HepG2 (cell line): ENCODE data around the gene TMEM135.

ENCODE experiments used
- CREM ChIP-seq, 2 experiments: sonication (generic) in 1 of 2; formaldehyde crosslinking in 1 of 2; IDR thresholded peaks; 2 replicates each; pipeline versions ENCODE4 v1.4.0 to v1.6.1; 2016 to 2020; ENCODE audit warnings: antibody characterized with exemption in 1 of 2, mild to moderate bottlenecking in 1 of 2, missing genetic modification reagents in 1 of 2
- DR1 ChIP-seq: sonication (generic); formaldehyde crosslinking; IDR thresholded peaks from 2 replicates; pipeline ENCODE4 v1.8.0; 2021; ENCODE audit warnings: mild to moderate bottlenecking, missing genetic modification reagents, inconsistent platforms
- ELF4 ChIP-seq: sonication (generic); formaldehyde crosslinking; IDR thresholded peaks from 2 replicates; pipeline ENCODE4 v1.5.0; 2020; ENCODE audit warnings: missing genetic modification reagents, mild to moderate bottlenecking, moderate library complexity, borderline replicate concordance
- HMGXB4 ChIP-seq, 2 experiments: sonication (generic) in 1 of 2; formaldehyde crosslinking in 1 of 2; IDR thresholded peaks; 2 replicates each; pipeline versions ENCODE4 v1.4.0 to v1.6.1; 2018 to 2020; ENCODE audit warnings: missing genetic modification reagents in 2 of 2, borderline replicate concordance in 1 of 2, low read depth in 1 of 2, mild to moderate bottlenecking in 1 of 2, missing biosample characterization in 1 of 2
- IKZF1 ChIP-seq: fragments of 450-650 bp; IDR thresholded peaks from 2 replicates; pipeline ENCODE4 v1.7.1; 2016
- KDM4B ChIP-seq: sonication (generic); formaldehyde crosslinking; IDR thresholded peaks from 2 replicates; pipeline ENCODE4 v1.4.0; 2020; ENCODE audit warnings: missing genetic modification reagents
- MAZ ChIP-seq, 2 experiments: sonication (generic) in 1 of 2; formaldehyde crosslinking in 1 of 2; IDR thresholded peaks; 2 replicates each; pipeline versions ENCODE4 v1.5.0 to v1.6.1; 2012 to 2020; ENCODE audit warnings: low read depth in 2 of 2, mild to moderate bottlenecking in 2 of 2, borderline replicate concordance in 1 of 2, improper control_type of control experiment in 1 of 2, low read length in 1 of 2, missing genetic modification reagents in 1 of 2, moderate library complexity in 1 of 2
- SMC3 ChIP-seq: IDR thresholded peaks from 2 replicates; pipeline ENCODE4 v1.6.1; 2011; ENCODE audit warnings: low read length, improper control_type of control experiment
- TAF1 ChIP-seq: sonication (generic); formaldehyde crosslinking; IDR thresholded peaks from 2 replicates; pipeline ENCODE4 v1.4.0; 2020; ENCODE audit warnings: missing genetic modification reagents
- TBP ChIP-seq: sonication (generic); formaldehyde crosslinking; IDR thresholded peaks from 2 replicates; pipeline ENCODE4 v1.5.0; 2020; ENCODE audit warnings: missing genetic modification reagents

- TF ChIP-seq MAZ (IDR thresholded peaks at IDR 0.05; ENCODE audit: borderline replicate concordance, low read depth, low read length), result no peak
- TF ChIP-seq MAZ (CRISPR knock-in tag; IDR thresholded peaks at IDR 0.05; ENCODE audit: low read depth), result no peak
- no peak for TF ChIP-seq SMC3
- TF ChIP-seq ELF4, result no peak
- no peak for TF ChIP-seq HMGXB4 (CRISPR knock-in tag; IDR thresholded peaks at IDR 0.05; ENCODE audit: borderline replicate concordance in 1 of 2, low read depth in 1 of 2)
- TF ChIP-seq TBP (CRISPR knock-in tag), result no peak
- TF ChIP-seq IKZF1, result no peak
- no peak for TF ChIP-seq CREM (IDR thresholded peaks at IDR 0.05)
- no peak for TF ChIP-seq CREM (CRISPR knock-in tag; IDR thresholded peaks at IDR 0.05)
- no peak for TF ChIP-seq DR1 (CRISPR knock-in tag)
- TF ChIP-seq TAF1 (CRISPR knock-in tag), result no peak
- TF ChIP-seq KDM4B (CRISPR knock-in tag), result no peak
Measured at GRCh38 chr11:87061766-87062165, 24.0 kb downstream of the TMEM135 start.
